ENCODE data around the gene EHBP1L1.

- TF ChIP-seq PITX1 (CRISPR knock-in tag; IDR thresholded peaks at IDR 0.05), result no peak
- TF ChIP-seq ZC3H4 (CRISPR knock-in tag; IDR thresholded peaks at IDR 0.05; ENCODE audit: borderline replicate concordance), result no peak
- no peak for TF ChIP-seq NONO (IDR thresholded peaks at IDR 0.05)
- no peak for TF ChIP-seq NONO (CRISPR knock-in tag; conservative IDR thresholded peaks at IDR 0.05)
- TF ChIP-seq EZH2 (conservative IDR thresholded peaks at IDR 0.05; ENCODE audit: low read depth, low read length), result no peak
- TF ChIP-seq ZSCAN29 (CRISPR knock-in tag; conservative IDR thresholded peaks at IDR 0.05), result no peak
- TF ChIP-seq, protein P1, sequence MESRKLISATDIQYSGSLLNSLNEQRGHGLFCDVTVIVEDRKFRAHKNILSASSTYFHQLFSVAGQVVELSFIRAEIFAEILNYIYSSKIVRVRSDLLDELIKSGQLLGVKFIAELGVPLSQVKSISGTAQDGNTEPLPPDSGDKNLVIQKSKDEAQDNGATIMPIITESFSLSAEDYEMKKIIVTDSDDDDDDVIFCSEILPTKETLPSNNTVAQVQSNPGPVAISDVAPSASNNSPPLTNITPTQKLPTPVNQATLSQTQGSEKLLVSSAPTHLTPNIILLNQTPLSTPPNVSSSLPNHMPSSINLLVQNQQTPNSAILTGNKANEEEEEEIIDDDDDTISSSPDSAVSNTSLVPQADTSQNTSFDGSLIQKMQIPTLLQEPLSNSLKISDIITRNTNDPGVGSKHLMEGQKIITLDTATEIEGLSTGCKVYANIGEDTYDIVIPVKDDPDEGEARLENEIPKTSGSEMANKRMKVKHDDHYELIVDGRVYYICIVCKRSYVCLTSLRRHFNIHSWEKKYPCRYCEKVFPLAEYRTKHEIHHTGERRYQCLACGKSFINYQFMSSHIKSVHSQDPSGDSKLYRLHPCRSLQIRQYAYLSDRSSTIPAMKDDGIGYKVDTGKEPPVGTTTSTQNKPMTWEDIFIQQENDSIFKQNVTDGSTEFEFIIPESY (CRISPR knock-in tag; IDR thresholded peaks at IDR 0.05), result no peak
- TF ChIP-seq SUZ12 (IDR thresholded peaks at IDR 0.05; ENCODE audit: low read depth, low read length), result no peak
- no peak for TF ChIP-seq ZSCAN25 (CRISPR knock-in tag; IDR thresholded peaks at IDR 0.05)
- no peak for TF ChIP-seq CTCF (CRISPR knock-in tag; IDR thresholded peaks at IDR 0.05)
- TF ChIP-seq NR3C1 (CRISPR knock-in tag; IDR thresholded peaks at IDR 0.05), result no peak
- no peak for TF ChIP-seq NFRKB (IDR thresholded peaks at IDR 0.05)
- no peak for TF ChIP-seq ZSCAN31 (CRISPR knock-in tag; IDR thresholded peaks at IDR 0.05; ENCODE audit: low read depth)
- no peak for TF ChIP-seq FOXM1 (CRISPR knock-in tag; IDR thresholded peaks at IDR 0.05)
Measured at GRCh38 chr11:65599216-65599954, 23.5 kb downstream of the EHBP1L1 start.

Measured in HepG2 (cell line).